ENCODE results near the gene SEMA4D.

SEMA4D gene

GRCh38 chr9:89525446-89526374, 27.8 kb upstream of the SEMA4D start:
- DNase-seq (ENCODE audit: low read depth), result no peak
- TF ChIP-seq CTCF (IDR thresholded peaks at IDR 0.05; ENCODE audit: control insufficient read depth, insufficient read depth, low read depth, low read length, missing control alignments), result no peak
- H3K4me3 ChIP-seq (ENCODE audit: control insufficient read depth, low read depth, low read length), result no peak overlapping the region

- DNase-seq (ENCODE audit: low read depth), result no peak
- no peak for TF ChIP-seq CTCF (IDR thresholded peaks at IDR 0.05; ENCODE audit: control insufficient read depth, insufficient read depth, low read depth, low read length, missing control alignments)
- H3K4me3 ChIP-seq (ENCODE audit: control insufficient read depth, low read depth, low read length), result no peak overlapping the region
Observed at GRCh38 chr9:89524963-89525362, 27.1 kb upstream of the SEMA4D start.

- TF ChIP-seq CTCF (IDR thresholded peaks at IDR 0.05; ENCODE audit: control insufficient read depth, insufficient read depth, low read depth, low read length, missing control alignments), result no peak
- DNase-seq (ENCODE audit: low read depth), result no peak
- no peak overlapping the region for H3K4me3 ChIP-seq (ENCODE audit: control insufficient read depth, low read depth, low read length)
Observed at GRCh38 chr9:89523948-89524347, 26.0 kb upstream of the SEMA4D start.

GRCh38 chr9:89522959-89523285, 25.0 kb upstream of the SEMA4D start:
- no peak for DNase-seq (ENCODE audit: low read depth)
- H3K4me3 ChIP-seq (ENCODE audit: control insufficient read depth, low read depth, low read length), result no peak overlapping the region
- no peak for TF ChIP-seq CTCF (IDR thresholded peaks at IDR 0.05; ENCODE audit: control insufficient read depth, insufficient read depth, low read depth, low read length, missing control alignments)

- no peak for DNase-seq (ENCODE audit: low read depth)
Observed at GRCh38 chr9:89522261-89522958, 24.5 kb upstream of the SEMA4D start.

GRCh38 chr9:89519366-89519805, 21.5 kb upstream of the SEMA4D start:
- TF ChIP-seq CTCF (IDR thresholded peaks at IDR 0.05; ENCODE audit: control insufficient read depth, insufficient read depth, low read depth, low read length, missing control alignments), result no peak
- H3K4me3 ChIP-seq (ENCODE audit: control insufficient read depth, low read depth, low read length), result no peak overlapping the region
- DNase-seq (ENCODE audit: low read depth), result no peak

More at GRCh38 chr9:89522261-89522958, 24.5 kb upstream of the SEMA4D start:
- no peak for TF ChIP-seq CTCF (IDR thresholded peaks at IDR 0.05; ENCODE audit: control insufficient read depth, insufficient read depth, low read depth, low read length, missing control alignments)
- H3K4me3 ChIP-seq (ENCODE audit: control insufficient read depth, low read depth, low read length), result no peak overlapping the region

Measured in AG09309 (cell line).